Activated T-helper 17 cell treated with anti-CD3 and anti-CD28 coated beads, Interleukin-2, amount 50 U/mL, for 72 hours (primary cell): ENCODE measurements around the gene CLEC1A. TPM values are rescaled to one million over a fixed set of nuclear protein-coding genes. Genes with fewer than 3 reads are reported as not detected.
"Not testable (repeated sequence)": the region's sequence is repeated elsewhere in the genome, so short reads cannot be mapped to it uniquely, and the experiment has no call there.

Source experiments
- ATAC-seq: fragments of 150-1000 bp; cut with Tn5 transposase; replicated peaks from 2 replicates; pipeline ENCODE4 v1.10.0; 2021; ENCODE audit warnings: mild to moderate bottlenecking, moderate library complexity
- H3K27ac Mint-ChIP-seq: one replicate; pipeline ENCODE4 v1.8.0; 2022; ENCODE audit warnings: mixed read lengths
- H3K27me3 Mint-ChIP-seq: one replicate; pipeline ENCODE4 v1.8.0; 2022; ENCODE audit warnings: mixed read lengths
- H3K36me3 Mint-ChIP-seq: one replicate; pipeline ENCODE4 v1.8.0; 2022; ENCODE audit warnings: low read depth, mild to moderate bottlenecking, mixed read lengths
- H3K4me1 Mint-ChIP-seq: one replicate; pipeline ENCODE4 v1.8.0; 2022; ENCODE audit warnings: mixed read lengths
- H3K4me3 Mint-ChIP-seq: one replicate; pipeline ENCODE4 v1.8.0; 2022; ENCODE audit warnings: mild to moderate bottlenecking, mixed read lengths
- H3K9me3 Mint-ChIP-seq: one replicate; pipeline ENCODE4 v1.8.0; 2022; ENCODE audit warnings: mixed read lengths
- total RNA-seq, 2 donors: library from RNA; stranded (reverse); gene quantifications; one replicate each; pipeline ENCODE4 v1.2.3, GENCODE V29; 2022

The CLEC1A gene
- total RNA-seq, 2 donors from 2014 or later, result not detected

DNA sequence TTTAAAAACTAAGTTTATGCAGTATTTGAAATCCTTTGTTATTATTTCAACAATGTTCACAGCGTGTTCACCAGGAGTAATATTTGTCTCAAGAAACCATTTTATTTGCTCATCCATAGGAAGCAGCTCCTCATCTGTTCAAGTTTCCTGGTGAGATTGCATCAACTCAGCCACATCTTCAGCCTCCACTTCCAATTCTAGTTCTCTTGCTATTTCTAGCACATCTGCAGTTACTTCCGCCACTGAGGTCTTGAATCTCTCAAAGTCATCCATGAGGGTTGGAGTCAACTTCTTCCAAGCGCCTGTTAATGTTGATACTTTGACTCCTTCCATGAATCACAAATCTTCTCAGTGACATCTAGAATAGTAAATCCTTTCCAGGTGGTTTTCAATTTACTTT is 50.3 kb downstream of the CLEC1A start:
- Mint-ChIP-seq H3K9me3 (no peaks in the 10 kb centered on the region), H3K36me3 (no peaks in the 10 kb centered on the region), H3K4me3 (no peak overlapping the region), H3K4me1 (no peaks in the 10 kb centered on the region), H3K27ac (no peak overlapping the region), H3K27me3 (peaks cover 13% of the 10 kb centered on the region)
- ATAC-seq, result no peak

DNA sequence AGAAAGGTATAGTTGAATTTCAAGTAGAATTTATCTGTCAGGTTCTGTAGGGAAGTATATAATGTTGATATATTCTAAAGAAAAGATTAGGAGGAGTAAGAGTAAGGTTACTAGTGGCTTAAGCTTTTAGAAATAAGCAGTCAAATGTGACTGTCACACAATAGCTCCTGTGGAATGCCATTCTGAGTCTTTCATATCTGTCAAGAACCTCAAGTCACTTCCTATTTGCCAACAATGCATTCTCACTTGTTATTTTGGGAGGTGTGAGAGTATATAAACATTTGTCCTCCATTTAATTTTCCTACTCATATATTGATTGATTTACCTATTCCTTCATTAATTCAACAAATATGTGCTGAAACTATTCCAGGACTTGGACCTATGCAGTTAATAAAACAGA is 56.6 kb downstream of the CLEC1A start:
- no peak overlapping the region for H3K27ac Mint-ChIP-seq
- H3K27me3 Mint-ChIP-seq, result peaks cover 14% of the 10 kb centered on the region
- no peak overlapping the region for H3K4me3 Mint-ChIP-seq
- H3K4me1 Mint-ChIP-seq, result no peaks in the 10 kb centered on the region
- ATAC-seq, result no peak
- H3K36me3 Mint-ChIP-seq, result no peaks in the 10 kb centered on the region
- H3K9me3 Mint-ChIP-seq, result no peaks in the 10 kb centered on the region

DNA sequence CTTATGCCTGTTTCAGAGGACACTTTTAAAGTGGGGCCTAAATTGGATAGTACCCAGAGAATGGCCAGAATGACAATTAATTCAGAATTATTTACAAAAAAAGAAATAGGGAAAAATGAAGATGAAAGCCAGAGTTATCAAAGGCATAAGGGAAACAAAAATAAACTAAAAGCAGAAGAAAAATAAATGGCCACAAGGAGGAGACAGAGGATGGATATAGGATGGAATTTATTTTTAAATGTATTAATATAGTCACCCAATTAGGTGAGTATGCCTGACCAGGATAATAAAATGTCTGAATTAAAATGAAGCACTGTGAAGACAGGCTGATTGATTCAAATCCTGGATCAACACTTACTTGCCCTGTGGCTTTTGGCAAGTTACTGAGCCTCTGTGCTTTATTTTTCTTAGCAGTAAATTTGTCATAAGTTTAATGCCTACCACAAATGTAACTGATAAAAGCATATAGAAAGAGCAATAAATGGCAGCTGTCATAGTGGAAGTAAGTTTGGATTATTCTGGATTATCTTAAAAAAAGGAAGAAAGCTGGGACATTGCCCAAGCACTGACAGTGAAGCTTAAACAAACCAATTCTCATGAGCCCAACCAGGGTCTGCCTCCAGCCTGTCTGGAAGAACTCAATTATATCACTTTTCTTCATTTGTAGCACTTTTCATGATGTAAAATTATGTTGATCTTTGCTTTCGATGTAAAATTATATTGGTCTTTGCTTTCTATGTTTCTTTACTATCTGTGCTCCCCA is 64.8 kb downstream of the CLEC1A start:
- H3K27ac Mint-ChIP-seq, result no peak overlapping the region
- no peaks in the 10 kb centered on the region for H3K4me1 Mint-ChIP-seq
- peaks cover 5% of the 10 kb centered on the region for H3K27me3 Mint-ChIP-seq
- H3K9me3 Mint-ChIP-seq, result no peaks in the 10 kb centered on the region
- no peak overlapping the region for H3K4me3 Mint-ChIP-seq
- H3K36me3 Mint-ChIP-seq, result no peaks in the 10 kb centered on the region
- ATAC-seq, result no peak

DNA sequence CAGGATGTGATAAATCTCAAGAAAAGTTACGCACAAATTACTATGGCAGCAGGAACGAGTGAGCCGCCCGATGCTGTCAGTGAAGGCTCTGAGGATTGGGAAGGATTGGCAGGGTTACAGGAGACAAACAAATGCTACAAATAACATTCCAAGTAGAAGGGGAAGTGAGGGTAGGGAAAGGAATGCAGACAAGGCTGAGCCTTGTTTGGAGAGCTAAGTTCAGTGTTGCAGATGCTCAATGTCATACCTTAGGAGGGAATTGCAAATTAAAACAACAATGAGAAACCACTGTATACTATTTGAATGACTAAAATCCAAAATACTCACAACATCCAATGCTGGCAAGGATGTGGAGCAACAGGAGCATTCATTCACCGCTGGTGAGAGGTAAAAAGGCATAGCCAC is 67.0 kb downstream of the CLEC1A start:
- H3K27ac Mint-ChIP-seq, result no peak overlapping the region

DNA sequence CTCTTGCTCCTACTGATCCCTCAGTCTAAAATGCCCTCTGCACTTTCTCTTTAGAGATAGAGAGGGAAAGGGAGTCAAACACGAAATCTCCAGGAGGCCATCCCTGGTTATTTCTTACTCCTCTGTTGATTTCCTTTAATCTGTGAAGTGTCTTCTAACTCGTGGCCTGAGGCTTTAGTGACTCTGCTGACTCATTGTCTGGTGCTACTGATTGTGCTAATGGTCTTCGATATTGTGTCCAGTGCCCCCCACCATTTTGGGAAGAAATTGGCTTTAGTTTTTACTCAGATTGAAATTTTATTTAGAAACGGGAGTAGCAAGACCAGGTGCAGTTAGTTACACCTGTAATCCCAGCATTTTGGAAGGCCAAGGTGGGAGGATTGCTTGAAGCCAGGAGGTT is 67.5 kb downstream of the CLEC1A start:
- no peak for ATAC-seq
- no peaks in the 10 kb centered on the region for H3K36me3 Mint-ChIP-seq
- H3K9me3 Mint-ChIP-seq, result no peaks in the 10 kb centered on the region
- H3K27ac Mint-ChIP-seq, result no peak overlapping the region
- H3K4me1 Mint-ChIP-seq, result no peaks in the 10 kb centered on the region
- H3K4me3 Mint-ChIP-seq, result no peak overlapping the region
- H3K27me3 Mint-ChIP-seq, result peaks cover 5% of the 10 kb centered on the region

More for the DNA sequence above, 67.0 kb downstream of the CLEC1A start:
- H3K9me3 Mint-ChIP-seq, result no peaks in the 10 kb centered on the region
- ATAC-seq, result no peak
- H3K36me3 Mint-ChIP-seq, result no peaks in the 10 kb centered on the region
- H3K4me3 Mint-ChIP-seq, result no peak overlapping the region
- H3K4me1 Mint-ChIP-seq, result no peaks in the 10 kb centered on the region
- peaks cover 5% of the 10 kb centered on the region for H3K27me3 Mint-ChIP-seq

DNA sequence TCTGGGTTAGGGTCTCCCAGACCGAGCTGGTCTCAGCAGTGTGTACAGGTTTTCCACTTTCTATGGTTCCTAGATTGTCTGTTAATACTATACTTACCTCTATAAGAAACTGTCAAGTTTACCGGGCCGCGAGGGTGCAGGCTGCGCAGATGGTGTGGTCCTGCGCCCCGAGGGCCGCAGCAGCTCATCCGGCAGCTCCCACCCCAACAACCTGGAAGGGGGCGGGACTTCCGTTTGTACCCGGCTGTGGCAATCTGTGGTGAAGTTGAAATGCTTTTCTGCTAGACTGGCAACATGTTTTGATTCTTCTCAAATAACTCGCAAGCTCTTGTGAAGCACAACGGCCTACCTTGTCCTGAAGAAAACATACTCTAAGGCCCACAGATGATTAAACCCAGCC is 68.3 kb downstream of the CLEC1A start, which contains the start of gene CLEC9A:
Gene CLEC9A, plus strand, starts transcription at position 237 of the 400 bp plus-strand sequence. CDS start 22,006 bp downstream, outside the sequence.
- Mint-ChIP-seq H3K4me3 (no peak within 1 kb of the TSS), H3K27me3 (peaks cover 6% of the 10 kb centered on the region), H3K27ac (no peak within 1 kb of the TSS), H3K36me3 (no peaks in the 10 kb centered on the region), H3K4me1 (no peaks in the 10 kb centered on the region), H3K9me3 (no peaks in the 10 kb centered on the region)
- no peak for ATAC-seq

DNA sequence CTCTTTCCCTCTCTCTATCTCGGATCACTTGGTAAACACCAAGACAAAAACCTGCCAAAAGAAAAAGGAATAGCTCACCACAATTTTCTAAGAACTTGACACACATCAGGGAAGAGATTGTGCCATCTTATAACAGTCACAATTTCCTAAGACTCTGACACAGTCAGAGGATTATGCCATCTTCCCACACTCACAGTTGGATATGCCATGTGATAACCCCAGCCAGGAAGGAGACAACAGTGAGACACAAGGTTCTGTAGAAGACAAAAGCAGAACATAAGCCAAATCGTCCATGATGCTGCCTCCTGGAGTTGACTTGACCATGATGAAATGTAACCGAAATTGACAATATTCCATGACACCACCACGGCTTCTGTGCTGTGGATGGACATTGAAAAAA is 71.1 kb downstream of the CLEC1A start:
- Mint-ChIP-seq H3K9me3 (no peaks in the 10 kb centered on the region), H3K36me3 (no peaks in the 10 kb centered on the region), H3K27me3 (peaks cover 11% of the 10 kb centered on the region), H3K27ac (no peak overlapping the region), H3K4me3 (no peak overlapping the region), H3K4me1 (no peaks in the 10 kb centered on the region)
- ATAC-seq, result no peak

DNA sequence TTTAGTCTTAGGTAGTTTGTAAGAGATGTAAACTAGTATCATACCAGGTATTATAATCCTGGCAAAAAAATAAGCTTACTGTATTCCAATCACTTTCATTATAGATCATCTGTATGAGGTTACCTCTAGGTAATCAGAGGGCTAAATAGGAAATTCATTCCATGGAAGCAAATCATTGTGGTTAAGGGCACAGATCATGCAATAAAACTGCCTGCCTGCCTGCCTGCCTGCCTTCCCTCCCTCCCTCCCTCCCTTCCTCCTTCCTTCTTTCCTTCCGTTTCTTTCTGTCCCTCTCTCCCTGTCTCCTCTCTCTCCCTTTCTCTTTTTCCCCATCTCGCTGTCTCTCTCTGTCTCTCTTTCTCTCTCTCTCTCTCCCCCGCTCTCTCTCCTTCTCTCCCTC is 71.5 kb downstream of the CLEC1A start:
- Mint-ChIP-seq H3K4me1 (no peaks in the 10 kb centered on the region), H3K27ac (no peak overlapping the region), H3K9me3 (no peaks in the 10 kb centered on the region), H3K27me3 (peaks cover 11% of the 10 kb centered on the region), H3K36me3 (no peaks in the 10 kb centered on the region), H3K4me3 (no peak overlapping the region)
- ATAC-seq, result no peak

DNA sequence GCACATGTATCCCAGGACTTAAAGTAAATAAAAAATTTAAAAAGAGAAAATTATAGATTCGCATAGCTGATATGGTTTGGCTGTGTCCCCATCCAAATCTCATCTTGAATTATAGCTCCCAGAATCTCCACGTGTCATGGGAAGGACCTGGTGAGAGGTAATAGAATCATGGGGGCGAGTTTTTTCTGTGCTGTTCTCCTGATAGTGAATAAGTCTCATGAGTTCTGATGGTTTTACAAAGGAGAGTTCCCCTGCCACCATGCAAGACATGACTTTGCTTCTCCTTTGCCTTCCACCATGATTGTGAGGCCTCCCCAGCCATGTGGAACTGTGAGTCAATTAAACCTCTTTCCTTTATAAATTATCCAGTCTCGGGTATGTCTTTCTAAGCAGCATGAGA is 72.1 kb downstream of the CLEC1A start:
- H3K4me3 Mint-ChIP-seq, H3K27ac Mint-ChIP-seq, ATAC-seq, H3K4me1 Mint-ChIP-seq, H3K36me3 Mint-ChIP-seq, H3K9me3 Mint-ChIP-seq: not testable (repeated sequence)
- peaks cover 11% of the 10 kb centered on the region for H3K27me3 Mint-ChIP-seq

DNA sequence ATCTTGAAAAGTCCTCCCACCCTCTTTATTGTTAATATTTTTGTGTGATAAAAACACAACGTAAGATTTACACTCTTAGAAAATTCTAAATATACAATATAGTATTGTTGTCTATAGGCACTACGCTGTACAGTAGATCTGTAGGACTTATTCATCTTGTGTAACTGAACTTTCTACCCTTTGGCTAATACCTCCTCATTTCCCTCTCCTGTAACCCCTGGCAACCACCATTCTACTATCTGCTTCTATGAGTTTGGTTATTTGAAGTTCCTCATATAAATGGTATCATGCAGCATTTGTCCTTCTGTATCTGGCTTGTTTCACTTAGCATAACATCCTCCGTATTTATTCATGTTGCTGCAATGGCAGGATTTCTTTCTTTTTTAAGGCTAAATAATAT is 73.5 kb downstream of the CLEC1A start:
- H3K9me3 Mint-ChIP-seq, result no peaks in the 10 kb centered on the region
- no peaks in the 10 kb centered on the region for H3K4me1 Mint-ChIP-seq
- H3K27ac Mint-ChIP-seq, result no peak overlapping the region
- no peak for ATAC-seq
- no peak overlapping the region for H3K4me3 Mint-ChIP-seq
- no peaks in the 10 kb centered on the region for H3K36me3 Mint-ChIP-seq
- peaks cover 9% of the 10 kb centered on the region for H3K27me3 Mint-ChIP-seq

DNA sequence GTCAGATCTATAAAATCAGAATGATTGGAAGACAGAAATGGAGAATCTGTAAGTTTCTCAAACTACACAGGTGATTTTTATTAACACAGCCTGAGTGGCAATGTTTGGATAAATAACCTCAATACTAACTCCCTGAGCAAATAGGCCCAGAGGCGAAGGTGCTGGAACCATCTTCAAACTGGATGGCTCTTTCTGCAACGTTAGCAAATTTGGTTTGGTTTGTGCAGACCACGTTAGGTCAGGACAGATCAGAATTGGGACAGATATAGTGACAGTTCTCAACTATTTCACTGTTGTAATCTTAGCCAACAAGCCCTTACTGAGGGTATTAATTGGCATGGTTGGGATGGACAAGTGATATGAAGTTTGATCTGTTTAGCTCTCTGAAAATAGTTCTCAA is 77.4 kb downstream of the CLEC1A start:
- Mint-ChIP-seq H3K4me3 (no peak overlapping the region), H3K9me3 (no peaks in the 10 kb centered on the region), H3K4me1 (no peaks in the 10 kb centered on the region), H3K27me3 (peaks cover 9% of the 10 kb centered on the region), H3K27ac (no peak overlapping the region), H3K36me3 (no peaks in the 10 kb centered on the region)
- no peak for ATAC-seq

Other genes starting within 250 kb of the CLEC1A start
- gene CLEC2B, start 229.6 kb downstream of the CLEC1A start, total RNA-seq, result 10 to 100 TPM; 21.8 to 54.0 TPM
- not detected for gene KLRF2, start 217.5 kb downstream of the CLEC1A start, total RNA-seq
- gene CLEC2A, start 166.6 kb downstream of the CLEC1A start, total RNA-seq, result not detected
- gene CLEC12A, start 127.6 kb downstream of the CLEC1A start, total RNA-seq, result under 1 TPM in 1 of 2 donors, not detected in 1; 0.39 TPM
- gene CLEC1B, start 99.9 kb downstream of the CLEC1A start, total RNA-seq, result not detected
- not detected for gene CLEC12B, start 88.4 kb downstream of the CLEC1A start, total RNA-seq
- gene CLEC9A, start 68.3 kb downstream of the CLEC1A start, total RNA-seq, result not detected
- gene CLEC7A, start 31.2 kb upstream of the CLEC1A start, total RNA-seq, result under 1 TPM in 1 of 2 donors, not detected in 1; 0.26 TPM
- not detected for gene OLR1, start 73.1 kb upstream of the CLEC1A start, total RNA-seq
- gene TMEM52B, start 80.0 kb upstream of the CLEC1A start, total RNA-seq, result not detected
- 10 to 100 TPM in 1 of 2 donors, 1 to 10 TPM in 1; 6.9 to 25.1 TPM for gene GABARAPL1, start 113.9 kb upstream of the CLEC1A start, total RNA-seq
- gene KLRD1, start 208.9 kb upstream of the CLEC1A start, total RNA-seq, result 1 to 10 TPM in 1 of 2 donors, not detected in 1; 1.1 TPM